AG04450 (cell line): ENCODE measurements around the gene ITGAE. TPM values are rescaled to one million over a fixed set of nuclear protein-coding genes. Genes with fewer than 3 reads are reported as not detected.

Experiments
- CTCF ChIA-PET: fragments of 300-600, 350-600 bp; formaldehyde crosslinking; extraction: SDS; loops from one replicate; lab custom pipeline; 2022; ENCODE audit warnings: antibody characterized with exemption, inconsistent platforms; lab: Charles Lee
- POLR2A ChIA-PET: fragments of 350-600 bp; formaldehyde crosslinking; extraction: SDS; loops from one replicate; lab custom pipeline; 2021; ENCODE audit warnings: antibody characterized with exemption, inconsistent platforms; lab: Yijun Ruan, JAX
- DNase-seq: peaks from one replicate; pipeline ENCODE4 v3.0.0-alpha.2; 2011; ENCODE audit warnings: low read depth, low spot score
- H3K27ac ChIP-seq: one replicate; pipeline ENCODE4 v1.5.1; 2012; ENCODE audit warnings: low read depth, low read length, control low read depth
- H3K27me3 ChIP-seq: one replicate; pipeline ENCODE4 v1.6.0; 2012; ENCODE audit warnings: low read length; ENCODE audit not compliant: control insufficient read depth, insufficient read depth
- H3K4me3 ChIP-seq: 2 replicates; pipeline ENCODE4 v1.5.1; 2011; ENCODE audit warnings: mild to moderate bottlenecking, low read depth, low read length, control low read depth
- H3K9me3 ChIP-seq: 2 replicates; pipeline ENCODE4 v1.5.1; 2012; ENCODE audit warnings: low read length; ENCODE audit not compliant: control insufficient read depth, insufficient read depth
- CTCF ChIP-seq: IDR thresholded peaks from 2 replicates; pipeline ENCODE4 v1.5.1; 2011; ENCODE audit warnings: low read depth, low read length, control low read depth, inconsistent platforms
- polyA plus RNA-seq: library from polyadenylated mRNA; depleted of rRNA; stranded (reverse); fragments of >200 nt; gene quantifications from 2 replicates; pipeline ENCODE4 v1.2.3, GENCODE V29; 2011

The ITGAE gene
- polyA plus RNA-seq, 1 experiment, result 98.1 TPM

GRCh38 chr17:3782751-3783150, 18.2 kb downstream of the ITGAE start:
- Histone ChIP-seq H3K4me3 (no peak overlapping the region), H3K9me3 (no peaks in the 10 kb centered on the region), H3K27ac (no peak overlapping the region), H3K27me3 (no peaks in the 10 kb centered on the region)
- POLR2A ChIA-PET, result no interaction called here
- no peak for DNase-seq
- CTCF ChIA-PET, result no interaction called here
- no peak for TF ChIP-seq CTCF

- Histone ChIP-seq H3K27me3 (no peaks in the 10 kb centered on the region), H3K4me3 (no peak overlapping the region), H3K9me3 (no peaks in the 10 kb centered on the region; the same call in 1 of the 2 replicates), H3K27ac (no peak overlapping the region)
- DNase-seq, result no peak
- TF ChIP-seq CTCF, result no peak
- CTCF ChIA-PET, result interaction anchor here (0.7 to 1.4 kb wide), 3 partner anchors 43 to 65 kb away, joined by 4 to 7 read pairs (median 4); partner anchors contain the start of gene NCBP3
- POLR2A ChIA-PET, result no interaction called here
Observed at GRCh38 chr17:3780986-3781385, 20.0 kb downstream of the ITGAE start.

- Histone ChIP-seq H3K27me3 (no peaks in the 10 kb centered on the region), H3K27ac (no peak overlapping the region), H3K4me3 (no peak overlapping the region), H3K9me3 (no peaks in the 10 kb centered on the region; the same call in 1 of the 2 replicates)
- ChIA-PET POLR2A (no interaction called here), CTCF (interaction anchor here (0.7 to 1.1 kb wide), 3 partner anchors 8 to 69 kb away, joined by 3 to 4 read pairs (median 3); partner anchors contain the start of gene NCBP3)
- no peak for TF ChIP-seq CTCF
- DNase-seq, result no peak
Observed at GRCh38 chr17:3777366-3778120, 23.4 kb downstream of the ITGAE start.

- no peak overlapping the region for H3K4me3 ChIP-seq
- no peak for DNase-seq
- TF ChIP-seq CTCF, result no peak
- H3K9me3 ChIP-seq, result no peaks in the 10 kb centered on the region; the same call in 1 of the 2 replicates
- ChIA-PET POLR2A (no interaction called here), CTCF (interaction anchor here (1.7 kb wide), 1 partner anchor 36 kb away, joined by 6 read pairs; no protein-coding TSS in a partner anchor)
- no peaks in the 10 kb centered on the region for H3K27me3 ChIP-seq
- H3K27ac ChIP-seq, result peak overlapping the region; percentile 21
Observed at GRCh38 chr17:3773966-3774365, 27.0 kb downstream of the ITGAE start.

- no peak overlapping the region for H3K4me3 ChIP-seq
- peaks cover under 1% of the 10 kb centered on the region; the same call in 1 of the 2 replicates for H3K9me3 ChIP-seq
- no peaks in the 10 kb centered on the region for H3K27me3 ChIP-seq
- peak; percentile 34 for DNase-seq
- POLR2A ChIA-PET, result no interaction called here
- TF ChIP-seq CTCF, result no peak
- H3K27ac ChIP-seq, result no peak overlapping the region
- CTCF ChIA-PET, result interaction anchor here (0.6 to 2.0 kb wide), 3 partner anchors 36 to 91 kb away, joined by 3 to 5 read pairs (median 3); no protein-coding TSS in a partner anchor
Observed at GRCh38 chr17:3773511-3773910, 27.5 kb downstream of the ITGAE start.
